ENCODE measurements around the gene CDK15.

- no peak for TF ChIP-seq HDGF (IDR thresholded peaks at IDR 0.05; ENCODE audit: borderline replicate concordance)
- no peak for TF ChIP-seq BHLHE40 (IDR thresholded peaks at IDR 0.05; ENCODE audit: borderline replicate concordance)
- TF ChIP-seq FOXM1 (IDR thresholded peaks at IDR 0.05; ENCODE audit: borderline replicate concordance), result no peak
- no peak for TF ChIP-seq FOXA1 (IDR thresholded peaks at IDR 0.05)
- TF ChIP-seq FOXK2 (IDR thresholded peaks at IDR 0.05), result no peak
- TF ChIP-seq ARNT (IDR thresholded peaks at IDR 0.05), result no peak
- no peak for TF ChIP-seq NFRKB (IDR thresholded peaks at IDR 0.05)
- no peak for TF ChIP-seq SP1 (IDR thresholded peaks at IDR 0.05)
- no peak for TF ChIP-seq TARDBP (IDR thresholded peaks at IDR 0.05)
- no peak for TF ChIP-seq ELF4 (IDR thresholded peaks at IDR 0.05)
- no peak for TF ChIP-seq PKNOX1 (IDR thresholded peaks at IDR 0.05)
- no peak for TF ChIP-seq L3MBTL2 (conservative IDR thresholded peaks at IDR 0.05)
Observed at GRCh38 chr2:201827621-201828020, 21.3 kb downstream of the CDK15 start.
